Midbrain (tissue), 1 donor: ENCODE results near the gene GTF3C2.

Source experiments
- DNase-seq: peaks from one replicate; lab custom pipeline; 2025; lab: John Stamatoyannopoulos, UW

GTF3C2 gene

GRCh38 chr2:27296481-27296880 is 60.1 kb downstream of the GTF3C2 start:
- no peak for DNase-seq

GRCh38 chr2:27294928-27295327 is 61.6 kb downstream of the GTF3C2 start:
- no peak for DNase-seq

GRCh38 chr2:27291865-27292264 is 64.7 kb downstream of the GTF3C2 start:
- DNase-seq = no peak

- DNase-seq = no peak
These were observed 66.0 kb downstream of the GTF3C2 start for GRCh38 chr2:27290549-27290948.

- DNase-seq = no peak
These were observed 68.0 kb downstream of the GTF3C2 start for GRCh38 chr2:27288610-27289009.

GRCh38 chr2:27285481-27285880 is 71.1 kb downstream of the GTF3C2 start:
- DNase-seq = no peak

GRCh38 chr2:27284996-27285395 is 71.6 kb downstream of the GTF3C2 start:
- DNase-seq = no peak

GRCh38 chr2:27282892-27283291 is 73.7 kb downstream of the GTF3C2 start:
- no peak for DNase-seq

- DNase-seq = no peak
These were observed 74.6 kb downstream of the GTF3C2 start, which contains the start of gene TRIM54 for GRCh38 chr2:27281855-27282559. Gene TRIM54 (plus strand): TSS chr2:27282429. CDS start chr2:27282732, 303 bp downstream.

GRCh38 chr2:27281442-27281841 is 75.1 kb downstream of the GTF3C2 start:
- DNase-seq = no peak

- DNase-seq = no peak
These were observed 75.7 kb downstream of the GTF3C2 start for GRCh38 chr2:27280826-27281225.

- DNase-seq = no peak
These were observed 78.6 kb downstream of the GTF3C2 start for GRCh38 chr2:27278010-27278409.
